Body of pancreas (tissue), 4 donors: ENCODE results near the gene STEAP1. TPM values are rescaled to one million over a fixed set of nuclear protein-coding genes. Genes with fewer than 3 reads are reported as not detected.

Source experiments
- ATAC-seq: fragments of 150-250 bp; one replicate; pipeline ENCODE4 v1.9.1; 2016
- DNase-seq, 4 donors: peaks; one replicate each; pipeline ENCODE4 v3.0.0-alpha.2; 2019
- H3K27ac ChIP-seq, 4 donors: fragments of 200-600 bp; sonication (generic); 1 replicate in 3 of 4; 2 replicates in 1 of 4; pipeline versions ENCODE4 v1.5.1 to v1.6.1; 2016 to 2019; ENCODE audit warnings: mild to moderate bottlenecking in 1 of 4, mixed read lengths in 1 of 4, moderate library complexity in 1 of 4
- H3K27me3 ChIP-seq, 2 donors: fragments of 200-600 bp; sonication (generic); one replicate each; pipeline ENCODE4 v1.6.0; 2016; ENCODE audit warnings: mild to moderate bottlenecking in 1 of 2
- H3K36me3 ChIP-seq, 2 donors: fragments of 200-600 bp; sonication (generic); replicated peaks in 1 of 2; 2 replicates each; pipeline ENCODE4 v1.5.1; 2016; ENCODE audit warnings: low read depth in 2 of 2; ENCODE audit not compliant: insufficient read depth in 1 of 2
- H3K4me1 ChIP-seq: fragments of 200-600 bp; sonication (generic); one replicate; pipeline ENCODE4 v1.6.0; 2016
- H3K4me3 ChIP-seq, 2 donors: fragments of 200-600 bp; sonication (generic); 1 replicate in 1 of 2; 2 replicates in 1 of 2; pipeline ENCODE4 v1.5.1; 2016 to 2019
- H3K9me3 ChIP-seq, 3 donors: fragments of 200-600 bp; sonication (generic); 1 replicate in 2 of 3; 2 replicates in 1 of 3; pipeline ENCODE4 v1.5.1; 2016
- CTCF ChIP-seq, 7 experiments: fragments of 450-650 bp in 4 of 7; fragments of 200-600 bp in 3 of 7; sonication (generic) in 3 of 7; IDR thresholded peaks; one replicate each; pipeline ENCODE4 v1.5.1; 2016 to 2019; ENCODE audit warnings: antibody characterized with exemption in 7 of 7
- POLR2A ChIP-seq, 3 donors: fragments of 450-650 bp; IDR thresholded peaks; one replicate each; pipeline ENCODE4 v1.6.1; 2016; ENCODE audit warnings: antibody characterized with exemption in 3 of 3, mild to moderate bottlenecking in 2 of 3
- WGBS, 2 donors: methylation state at CpG; one replicate each; pipeline ENCODE4 v1.1.5; 2017; 5-methylcytosine and 5-hydroxymethylcytosine counted together
- intact Hi-C: fragments of 100-400 bp; cut with DNase I; formaldehyde crosslinking; loops from one replicate; pipeline ENCODE4 v1.15.1; 2023
- total RNA-seq, 2 donors: library from RNA; depleted of rRNA; stranded (reverse); fragments of >200 nt; gene quantifications; one replicate each; pipeline ENCODE4 v1.1.0, GENCODE V29; 2016

The STEAP1 gene
- total RNA-seq, 2 donors from 2014 or later = 3.0 to 12.7 TPM

- intact Hi-C loops = no loop called here
- no peak for ATAC-seq
- H3K4me3 ChIP-seq = no peak overlapping the region
Observed at GRCh38 chr7:90213521-90213920, 59.3 kb downstream of the STEAP1 start.

More at GRCh38 chr7:90213521-90213920, 59.3 kb downstream of the STEAP1 start:
- Histone ChIP-seq H3K36me3 (no peaks in the 10 kb centered on the region), H3K9me3 (no peaks in the 10 kb centered on the region), H3K27me3 (no peaks in the 10 kb centered on the region), H3K4me1 (peaks cover 10% of the 10 kb centered on the region), H3K27ac (no peak overlapping the region)
- TF ChIP-seq CTCF (IDR thresholded peaks at IDR 0.05) (no peak), POLR2A (IDR thresholded peaks at IDR 0.05) (no peak)
- DNase-seq = no peak
- 79 to 92% methylated on average over 2 of the region's 2 CpGs for WGBS, 2 donors

Other genes starting within 250 kb of the STEAP1 start
- gene STEAP2, start 57.3 kb downstream of the STEAP1 start, total RNA-seq = 10 to 100 TPM in 1 of 2 donors, 1 to 10 TPM in 1; 9.2 to 12.7 TPM
- gene CFAP69, start 90.7 kb downstream of the STEAP1 start, total RNA-seq = 10 to 100 TPM; 16.6 to 26.4 TPM
- not detected for gene FAM237B, start 166.8 kb downstream of the STEAP1 start, total RNA-seq
- gene GTPBP10, start 192.2 kb downstream of the STEAP1 start, total RNA-seq = 10 to 100 TPM in 1 of 2 donors, 1 to 10 TPM in 1; 3.6 to 20.8 TPM
- 10 to 100 TPM; 18.1 to 25.2 TPM for gene CLDN12, start 249.0 kb downstream of the STEAP1 start, total RNA-seq